Colonic mucosa (tissue), 4 donors: ENCODE data around the gene GNA15. TPM values are rescaled to one million over a fixed set of nuclear protein-coding genes. Genes with fewer than 3 reads are reported as not detected.
"Not testable (repeated sequence)": the region's sequence is repeated elsewhere in the genome, so short reads cannot be mapped to it uniquely, and the experiment has no call there.

Source experiments
- DNase-seq: peaks from one replicate; pipeline ENCODE4 v3.0.0-alpha.2; 2020
- H3K27ac ChIP-seq: fragments of 200-600 bp; one replicate; pipeline ENCODE4 v1.8.0; 2021
- H3K27me3 ChIP-seq: fragments of 200-600 bp; one replicate; pipeline ENCODE4 v1.8.0; 2021
- H3K36me3 ChIP-seq: fragments of 200-600 bp; one replicate; pipeline ENCODE4 v1.8.0; 2021
- H3K4me1 ChIP-seq: fragments of 200-600 bp; one replicate; pipeline ENCODE4 v1.8.0; 2021; ENCODE audit warnings: mild to moderate bottlenecking
- H3K4me3 ChIP-seq: fragments of 200-600 bp; one replicate; pipeline ENCODE4 v1.8.0; 2021
- H3K9ac ChIP-seq, 2 donors: one replicate each; pipeline ENCODE4 v1.7.0; 2013; ENCODE audit warnings: control low read depth in 2 of 2, low read depth in 2 of 2, low read length in 2 of 2
- H3K9me3 ChIP-seq: fragments of 200-600 bp; one replicate; pipeline ENCODE4 v1.8.0; 2021
- intact Hi-C: fragments of 100-400 bp; cut with DNase I; formaldehyde crosslinking; loops from one replicate; pipeline ENCODE4 v1.14.1; 2022
- total RNA-seq, 2 donors: library from RNA; stranded (reverse); fragmentation: NEBNext Ultra II Directional in 1 of 2; extraction: Animal tissue kit (Norgen Biotek cat#: 25700) in 1 of 2; gene quantifications; one replicate each; pipeline ENCODE4 v1.2.1, GENCODE V29; 2021
- TF ChIP-seq, protein P1 (sequence below): fragments of 200-600 bp; IDR thresholded peaks from one replicate; pipeline ENCODE4 v1.8.0; 2022; ENCODE audit warnings: antibody characterized with exemption, mild to moderate bottlenecking
- donor health status: healthy.
- donor health status: DM: no; HTN: no; CAD: no.
- donor health status: DM: no; HTN: no; CAD: no.

The GNA15 gene
- total RNA-seq, 2 donors from 2014 or later: 1.6 to 6.6 TPM

- intact Hi-C loops: no loop called here
- DNase-seq: no peak
- H3K36me3 ChIP-seq: peaks cover 6% of the 10 kb centered on the region
Measured at GRCh38 chr19:3201911-3202310, 66.1 kb downstream of the GNA15 start.

GRCh38 chr19:3202346-3202745 lies 66.5 kb downstream of the GNA15 start:
- H3K27me3 ChIP-seq: no peaks in the 10 kb centered on the region
- intact Hi-C loops: no loop called here
- no peak overlapping the region for H3K9ac ChIP-seq
- no peaks in the 10 kb centered on the region for H3K9me3 ChIP-seq
- no peak for DNase-seq
- peaks cover 6% of the 10 kb centered on the region for H3K36me3 ChIP-seq
- H3K4me1 ChIP-seq: no peaks in the 10 kb centered on the region
- H3K4me3 ChIP-seq: no peak overlapping the region
- H3K27ac ChIP-seq: no peak overlapping the region
- TF ChIP-seq, protein P1, sequence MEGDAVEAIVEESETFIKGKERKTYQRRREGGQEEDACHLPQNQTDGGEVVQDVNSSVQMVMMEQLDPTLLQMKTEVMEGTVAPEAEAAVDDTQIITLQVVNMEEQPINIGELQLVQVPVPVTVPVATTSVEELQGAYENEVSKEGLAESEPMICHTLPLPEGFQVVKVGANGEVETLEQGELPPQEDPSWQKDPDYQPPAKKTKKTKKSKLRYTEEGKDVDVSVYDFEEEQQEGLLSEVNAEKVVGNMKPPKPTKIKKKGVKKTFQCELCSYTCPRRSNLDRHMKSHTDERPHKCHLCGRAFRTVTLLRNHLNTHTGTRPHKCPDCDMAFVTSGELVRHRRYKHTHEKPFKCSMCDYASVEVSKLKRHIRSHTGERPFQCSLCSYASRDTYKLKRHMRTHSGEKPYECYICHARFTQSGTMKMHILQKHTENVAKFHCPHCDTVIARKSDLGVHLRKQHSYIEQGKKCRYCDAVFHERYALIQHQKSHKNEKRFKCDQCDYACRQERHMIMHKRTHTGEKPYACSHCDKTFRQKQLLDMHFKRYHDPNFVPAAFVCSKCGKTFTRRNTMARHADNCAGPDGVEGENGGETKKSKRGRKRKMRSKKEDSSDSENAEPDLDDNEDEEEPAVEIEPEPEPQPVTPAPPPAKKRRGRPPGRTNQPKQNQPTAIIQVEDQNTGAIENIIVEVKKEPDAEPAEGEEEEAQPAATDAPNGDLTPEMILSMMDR: no peak

More at GRCh38 chr19:3201911-3202310, 66.1 kb downstream of the GNA15 start:
- no peaks in the 10 kb centered on the region for H3K9me3 ChIP-seq
- TF ChIP-seq, protein P1: no peak
- no peaks in the 10 kb centered on the region for H3K27me3 ChIP-seq
- no peak overlapping the region for H3K27ac ChIP-seq
- no peak overlapping the region for H3K4me3 ChIP-seq
- no peaks in the 10 kb centered on the region for H3K4me1 ChIP-seq
- no peak overlapping the region for H3K9ac ChIP-seq

- intact Hi-C loops, H3K4me1 ChIP-seq, DNase-seq, H3K36me3 ChIP-seq, H3K27ac ChIP-seq, H3K9me3 ChIP-seq, H3K4me3 ChIP-seq, H3K9ac ChIP-seq, H3K27me3 ChIP-seq: not testable (repeated sequence)
Measured at GRCh38 chr19:3202895-3203294, 67.1 kb downstream of the GNA15 start.

DNA sequence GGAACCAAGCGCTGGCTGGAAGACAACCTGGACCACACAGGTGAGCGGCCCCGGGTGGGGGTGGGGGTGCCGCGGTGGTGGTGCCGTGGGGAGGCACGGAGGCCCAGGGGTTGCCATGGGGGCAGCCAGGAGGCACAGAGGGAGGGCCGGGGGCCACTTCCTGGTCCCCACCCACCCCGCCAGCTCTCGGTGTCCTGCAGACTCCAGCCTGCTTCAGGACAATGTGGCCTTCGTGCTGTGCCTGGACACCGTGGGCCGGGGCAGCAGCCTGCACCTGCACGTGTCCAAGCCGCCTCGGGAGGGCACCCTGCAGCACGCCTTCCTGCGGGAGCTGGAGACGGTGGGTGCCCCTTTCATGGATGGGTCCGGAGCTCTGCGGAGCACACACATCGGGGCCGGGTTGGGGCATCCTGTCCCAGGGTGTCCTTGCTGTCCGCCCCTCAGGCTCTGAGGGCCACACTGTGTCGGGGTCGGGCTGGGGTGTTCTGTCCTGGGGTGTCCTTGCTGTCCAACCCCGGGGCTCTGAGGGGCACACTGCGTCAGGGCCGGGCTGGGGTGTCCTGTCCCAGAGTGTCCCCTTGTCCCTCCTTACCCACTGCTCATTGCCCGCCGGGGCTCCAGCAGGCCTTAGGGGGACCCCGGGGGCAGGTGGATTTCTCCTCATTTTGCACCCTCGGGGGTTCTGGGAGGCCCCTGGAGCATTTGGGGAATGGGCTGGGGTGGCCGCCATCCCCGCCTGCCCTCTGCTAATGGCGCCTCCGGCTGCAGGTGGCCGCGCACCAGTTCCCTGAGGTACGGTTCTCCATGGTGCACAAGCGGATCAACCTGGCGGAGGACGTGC lies 68.2 kb downstream of the GNA15 start:
- TF ChIP-seq, protein P1: no peak
- intact Hi-C loops: no loop called here
- Histone ChIP-seq H3K4me1 (no peaks in the 10 kb centered on the region), H3K9me3 (no peaks in the 10 kb centered on the region), H3K36me3 (peaks cover 6% of the 10 kb centered on the region), H3K27me3 (no peaks in the 10 kb centered on the region), H3K27ac (no peak overlapping the region), H3K4me3 (no peak overlapping the region), H3K9ac (no peak overlapping the region)
- no peak for DNase-seq

- Histone ChIP-seq H3K27me3 (no peaks in the 10 kb centered on the region), H3K9me3 (no peaks in the 10 kb centered on the region), H3K4me1 (no peaks in the 10 kb centered on the region), H3K4me3 (no peak overlapping the region), H3K36me3 (peaks cover 6% of the 10 kb centered on the region), H3K9ac (no peak overlapping the region), H3K27ac (no peak overlapping the region)
- DNase-seq: no peak
- intact Hi-C loops: no loop called here
- TF ChIP-seq, protein P1: no peak
Measured at GRCh38 chr19:3204646-3205275, 68.9 kb downstream of the GNA15 start.
